OCI-LY1 (cell line): ENCODE results near the gene SLC25A5.

Experiments used
- CTCF ChIP-seq: fragments of 200-600 bp; sonication (generic), shearing (Covaris generic); IDR thresholded peaks from 2 replicates; pipeline ENCODE4 v1.5.1; 2017; ENCODE audit warnings: mild to moderate bottlenecking, antibody characterized with exemption, low read length, moderate library complexity, mixed read lengths
- EZH2 ChIP-seq: fragments of 200-600 bp; sonication (generic), shearing (Covaris generic); IDR thresholded peaks from 2 replicates; pipeline ENCODE4 v1.8.0; 2017; ENCODE audit warnings: borderline replicate concordance, mixed run types, mild to moderate bottlenecking, antibody characterized with exemption, low read length, moderate library complexity, mixed read lengths

- TF ChIP-seq EZH2 (no peak), CTCF (peak; percentile 80)
These were observed 48.0 kb downstream of the SLC25A5 start for GRCh38 chrX:119516157-119516702.
